HG03196 (cell line): ENCODE measurements around the gene ZSCAN5A.
"Not testable (repeated sequence)": the region's sequence is repeated elsewhere in the genome, so short reads cannot be mapped to it uniquely, and the experiment has no call there.

Experiments used
- ATAC-seq: cut with Tn5 transposase; IDR thresholded peaks from one replicate; pipeline ENCODE4 v1.9.1; 2021; ENCODE audit not compliant: unreplicated experiment

ZSCAN5A gene

DNA sequence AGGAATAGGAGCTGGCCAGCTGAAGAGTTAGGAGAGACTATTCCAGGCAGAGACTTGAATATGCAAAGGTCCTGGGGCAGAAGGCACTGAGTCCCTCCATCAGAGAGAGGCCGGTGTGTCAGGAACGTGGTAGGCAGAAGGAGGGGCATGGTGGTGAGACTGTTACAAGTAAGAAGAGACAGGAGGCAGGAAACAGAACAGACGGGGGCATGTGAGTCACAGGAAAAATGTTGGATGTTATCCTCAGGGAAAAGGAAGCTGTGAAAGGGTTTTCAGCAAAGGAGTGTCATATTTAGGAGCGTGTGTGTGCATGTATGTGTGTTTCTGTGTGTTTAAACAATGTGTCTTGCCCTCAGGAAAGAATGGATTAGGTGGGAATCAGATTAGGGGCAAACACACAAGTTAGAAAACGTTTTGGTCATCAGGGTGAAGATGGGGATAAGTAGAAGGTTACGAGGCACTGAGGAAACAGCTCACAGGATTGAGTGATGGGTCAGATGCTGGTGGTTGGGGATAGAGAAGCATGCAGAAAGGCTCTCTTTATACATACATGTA, 41.0 kb downstream of the ZSCAN5A start:
- ATAC-seq = no peak

DNA sequence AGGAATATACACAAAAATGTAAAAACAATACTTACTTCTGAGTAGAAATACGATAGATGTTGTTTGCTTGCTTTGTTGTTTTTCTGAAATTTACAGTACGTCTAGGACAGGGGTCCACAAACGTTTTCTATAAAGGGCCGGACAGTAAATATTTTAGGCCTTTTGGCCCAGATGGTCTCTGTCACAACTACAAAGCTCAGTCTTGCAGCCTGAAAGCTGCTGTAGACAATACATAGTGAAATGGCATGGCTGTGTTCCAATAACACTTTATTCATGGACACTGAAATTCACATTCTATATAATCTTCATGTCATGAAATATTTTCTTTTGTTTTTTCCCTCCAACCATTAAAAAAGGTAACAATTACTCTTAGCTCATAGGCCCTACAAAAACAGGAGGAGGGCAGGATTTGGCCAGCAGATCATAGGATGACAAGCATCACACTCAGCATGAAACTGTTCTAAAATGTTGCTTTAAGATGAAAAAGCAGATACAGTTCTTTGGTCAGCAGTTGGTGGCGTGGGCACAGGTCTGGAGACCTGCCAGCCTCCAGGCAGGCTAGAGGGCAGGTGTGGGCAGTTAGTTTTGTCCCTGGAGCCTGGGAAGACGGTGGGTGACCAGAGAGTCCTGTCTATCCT, 42.4 kb downstream of the ZSCAN5A start, which contains the start of gene EDDM13:
EDDM13 (plus strand) TSS at position 588 of the 638 bp plus-strand sequence. CDS start 87 bp downstream, outside the sequence.
- ATAC-seq = no peak

DNA sequence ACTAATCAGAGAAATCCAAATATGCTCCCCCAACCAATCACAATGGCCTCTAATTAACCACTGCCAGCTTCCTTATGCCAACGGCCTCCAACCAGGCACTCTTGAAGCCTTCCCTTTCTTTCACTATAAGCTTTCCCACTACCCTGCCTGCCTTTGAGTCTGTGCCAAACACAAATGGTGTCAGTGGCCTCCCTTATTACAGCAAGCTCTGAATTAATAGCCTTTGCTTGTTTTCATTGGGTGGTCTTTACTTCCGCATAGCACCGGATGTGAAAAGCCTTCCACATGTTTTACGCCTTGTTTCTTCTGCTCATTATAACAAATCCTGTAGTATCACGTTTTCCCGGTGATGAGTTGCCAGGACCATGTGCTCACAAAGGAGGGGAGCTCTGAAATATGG, 43.5 kb downstream of the ZSCAN5A start:
- ATAC-seq = no peak

DNA sequence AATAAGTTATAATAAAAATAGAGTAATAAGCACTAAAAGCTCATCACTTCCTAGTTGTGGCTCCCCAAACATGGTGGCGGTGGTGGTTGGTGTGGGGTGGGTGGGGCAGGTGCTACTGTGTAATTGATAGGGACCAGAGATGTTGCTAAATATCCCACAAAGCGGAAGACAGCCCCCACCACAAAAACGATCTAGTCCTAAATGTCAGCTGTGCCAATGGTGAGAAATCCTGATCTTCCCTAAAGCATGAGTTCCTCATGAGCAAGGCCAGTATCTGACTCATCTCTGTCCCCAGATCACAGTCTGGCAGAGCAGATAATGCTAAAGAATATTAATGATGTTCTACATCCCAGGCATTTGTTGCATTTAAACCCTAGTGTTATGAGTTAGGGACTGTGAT, 44.0 kb downstream of the ZSCAN5A start:
- no peak for ATAC-seq

DNA sequence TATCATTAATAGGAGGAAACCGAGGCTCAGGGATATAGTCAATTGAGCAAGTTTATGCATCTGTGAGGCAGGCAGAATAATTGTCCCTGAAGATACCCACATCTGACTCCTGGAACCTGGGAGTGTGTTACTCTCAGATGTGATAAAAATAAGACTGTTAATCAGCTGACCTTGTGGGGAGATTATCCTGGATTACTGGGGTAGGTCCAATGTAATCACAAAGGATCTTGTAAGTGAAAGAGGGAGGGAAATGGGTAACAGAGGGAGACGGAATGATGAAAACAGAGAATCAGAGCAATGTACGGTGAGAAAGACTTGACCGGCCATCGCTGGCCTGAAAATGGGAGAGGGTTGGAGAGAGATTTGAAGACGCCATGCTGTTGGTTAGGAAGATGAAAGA, 45.3 kb downstream of the ZSCAN5A start:
- ATAC-seq = no peak

DNA sequence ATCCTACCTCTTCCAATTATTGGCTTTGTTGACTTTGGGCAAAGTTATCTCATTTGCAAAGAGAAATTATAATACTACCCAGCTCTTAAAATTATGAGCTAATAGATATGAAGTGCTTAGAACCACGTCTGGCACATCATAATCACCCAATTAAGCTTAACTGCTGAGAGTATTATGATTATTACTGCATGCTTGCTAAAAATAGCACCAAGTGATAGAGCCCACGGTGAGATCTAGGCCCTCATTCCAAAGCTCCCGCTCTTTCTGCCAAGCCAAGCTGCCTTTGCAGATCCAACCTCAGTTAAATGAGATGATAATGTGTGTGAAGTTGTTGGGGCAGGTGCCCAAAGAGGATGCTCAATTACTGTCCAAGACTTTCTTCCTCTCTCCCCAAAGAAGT, 48.6 kb downstream of the ZSCAN5A start:
- no peak for ATAC-seq

DNA sequence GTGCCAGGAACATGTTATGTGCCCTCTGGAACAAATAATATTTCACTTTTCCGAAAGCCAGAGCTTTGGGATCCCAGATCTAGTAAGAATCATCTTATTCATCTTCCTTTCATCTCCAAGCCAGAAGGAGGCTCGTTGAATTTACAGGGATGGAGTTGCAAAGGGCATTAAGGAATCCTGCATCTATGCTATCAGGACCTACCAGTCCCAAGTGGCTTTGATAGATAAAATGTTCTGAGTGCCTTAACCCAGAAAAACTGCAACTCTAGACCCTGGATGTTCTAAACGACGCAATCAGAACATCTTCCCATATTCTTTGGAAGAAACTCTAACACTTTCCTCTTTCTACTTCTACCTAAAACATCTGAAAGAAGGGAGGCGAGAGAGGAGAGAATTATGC, 51.3 kb downstream of the ZSCAN5A start:
- no peak for ATAC-seq

DNA sequence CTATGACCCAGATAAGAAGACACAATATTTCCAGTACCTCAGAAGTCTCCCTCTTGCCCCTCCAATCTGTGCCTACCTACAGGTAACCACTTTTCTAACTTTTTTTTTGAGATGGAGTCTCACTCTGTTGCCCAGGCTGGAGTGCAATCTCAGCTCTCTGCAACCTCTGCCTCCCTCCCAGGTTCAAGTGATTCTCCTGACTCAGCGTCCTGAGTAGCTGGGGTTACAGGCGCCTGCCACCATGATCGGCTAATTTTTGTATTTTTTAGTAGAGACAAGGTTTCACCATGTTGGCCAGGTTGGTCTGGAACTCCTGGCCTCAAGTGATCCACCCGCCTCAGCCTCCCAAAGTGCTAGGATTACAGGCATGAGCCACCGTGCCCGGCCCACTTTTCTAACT, 52.7 kb downstream of the ZSCAN5A start:
- not testable (repeated sequence) for ATAC-seq

DNA sequence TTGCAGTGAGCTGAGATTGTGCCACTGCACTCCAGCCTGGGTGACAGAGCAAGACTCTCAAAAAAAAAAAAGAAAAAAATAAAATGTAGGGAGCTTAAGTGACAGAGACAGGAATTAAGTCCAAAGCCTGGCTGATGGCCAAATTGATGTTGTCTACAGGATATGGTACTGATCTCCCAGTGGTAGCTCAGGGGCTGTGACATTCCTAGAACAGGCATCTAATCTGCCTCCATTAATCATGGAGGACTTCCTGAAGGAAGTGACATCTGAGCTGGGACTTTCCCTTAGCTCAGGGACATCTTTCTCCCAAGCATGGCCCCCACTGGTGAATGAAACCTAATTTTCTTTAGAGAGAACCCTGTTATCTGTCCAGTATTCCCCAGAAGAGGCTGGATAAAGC, 53.5 kb downstream of the ZSCAN5A start:
- ATAC-seq = no peak

DNA sequence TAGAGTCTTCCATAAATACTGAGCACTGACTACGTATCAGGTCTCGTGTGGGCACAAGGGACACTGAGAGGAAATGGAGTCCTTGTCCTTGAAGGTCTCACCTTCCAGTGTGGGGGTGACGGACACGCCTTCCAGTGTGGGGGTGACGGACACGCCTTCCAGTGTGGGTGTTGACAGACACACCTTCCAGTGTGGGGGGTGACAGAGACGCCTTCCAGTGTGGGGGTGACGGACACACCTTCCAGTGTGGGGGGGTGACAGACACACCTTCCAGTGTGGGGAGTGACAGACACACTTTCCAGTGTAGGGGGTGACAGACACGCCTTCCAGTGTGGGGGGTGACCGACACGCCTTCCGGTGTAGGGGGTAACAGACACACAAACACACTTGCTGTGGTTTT, 56.4 kb downstream of the ZSCAN5A start:
- ATAC-seq = no peak

DNA sequence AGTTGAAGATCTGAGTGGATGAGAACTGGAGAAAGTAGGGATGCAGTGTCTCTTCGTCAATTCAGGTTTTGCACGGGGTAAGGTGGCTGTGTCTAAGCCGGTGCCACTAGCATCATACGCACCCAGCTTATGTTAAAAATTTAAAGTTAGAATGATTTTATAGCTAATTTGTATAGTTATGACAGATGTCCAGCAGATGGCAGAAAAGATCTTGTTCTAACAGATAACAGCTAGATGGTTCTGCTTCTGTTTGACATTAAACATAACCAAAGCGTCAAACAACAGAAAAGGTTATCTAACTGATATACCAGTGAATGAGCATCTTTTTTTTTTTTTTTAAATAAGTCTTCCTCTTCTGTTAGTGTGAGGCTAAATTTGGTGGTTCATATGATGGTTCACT, 60.9 kb downstream of the ZSCAN5A start:
- no peak for ATAC-seq

DNA sequence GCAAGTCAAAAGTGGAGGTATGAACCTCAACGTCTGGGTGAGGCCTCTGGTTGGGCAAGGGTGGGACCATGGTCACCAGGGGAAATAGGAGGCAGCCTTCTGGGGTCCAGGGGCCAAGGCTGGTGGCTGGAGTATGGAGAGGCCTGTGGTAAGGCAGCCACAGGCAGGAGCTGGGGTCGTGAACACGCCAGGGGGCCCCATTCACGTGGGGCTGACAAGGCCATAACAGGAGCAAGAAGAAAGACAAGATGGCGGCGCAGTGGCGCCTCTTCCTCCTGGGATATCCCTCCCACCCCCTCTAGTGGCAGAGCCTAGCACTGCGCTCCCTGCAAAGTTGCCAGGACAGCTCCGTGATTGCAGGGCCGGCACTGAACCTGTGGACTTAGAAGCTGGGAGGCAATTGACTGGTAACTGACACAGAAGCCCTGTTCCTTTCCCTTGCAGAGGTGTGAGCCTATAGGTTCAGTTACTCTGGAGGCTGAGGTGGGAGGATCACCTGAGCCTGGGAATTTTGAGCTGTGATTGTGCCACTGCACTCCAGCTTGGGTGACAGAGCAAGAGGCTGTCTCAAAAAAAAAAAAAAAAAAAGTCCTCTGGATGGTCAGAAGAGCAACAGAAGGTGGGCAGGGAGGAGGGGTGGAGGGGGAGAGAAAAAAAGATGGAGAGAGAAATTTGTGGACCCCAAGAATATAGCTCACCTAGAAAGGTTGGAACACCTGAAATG, 61.8 kb downstream of the ZSCAN5A start:
- no peak for ATAC-seq

DNA sequence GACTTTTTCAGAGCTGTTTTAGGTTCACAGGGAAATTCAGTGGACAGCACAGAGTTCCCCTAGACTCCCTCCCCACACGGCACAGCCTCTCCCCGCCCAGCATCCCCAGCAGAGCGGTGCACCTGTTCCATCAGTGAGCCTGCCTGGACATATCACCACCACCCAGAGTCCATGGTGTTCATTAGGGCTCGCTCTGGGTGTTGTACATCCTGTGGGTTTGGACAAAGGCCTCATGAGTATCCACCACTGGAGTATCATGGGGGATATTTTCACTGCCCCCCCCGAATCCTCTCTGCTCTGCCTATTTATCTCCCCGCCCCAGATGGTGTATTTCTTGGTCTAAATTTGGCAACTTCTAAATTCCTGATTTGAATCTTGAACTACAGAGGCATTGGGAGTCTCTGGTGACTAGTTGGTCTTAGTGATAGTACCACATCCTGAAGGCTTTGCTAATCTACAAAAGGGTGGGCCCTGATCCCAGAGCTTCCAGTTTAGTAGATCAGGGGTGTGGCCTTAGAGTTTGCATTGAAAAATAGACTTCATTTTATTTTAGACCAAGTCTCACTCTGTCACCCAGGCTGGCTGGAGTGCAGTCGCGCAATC, 65.8 kb downstream of the ZSCAN5A start:
- ATAC-seq = not testable (repeated sequence)

DNA sequence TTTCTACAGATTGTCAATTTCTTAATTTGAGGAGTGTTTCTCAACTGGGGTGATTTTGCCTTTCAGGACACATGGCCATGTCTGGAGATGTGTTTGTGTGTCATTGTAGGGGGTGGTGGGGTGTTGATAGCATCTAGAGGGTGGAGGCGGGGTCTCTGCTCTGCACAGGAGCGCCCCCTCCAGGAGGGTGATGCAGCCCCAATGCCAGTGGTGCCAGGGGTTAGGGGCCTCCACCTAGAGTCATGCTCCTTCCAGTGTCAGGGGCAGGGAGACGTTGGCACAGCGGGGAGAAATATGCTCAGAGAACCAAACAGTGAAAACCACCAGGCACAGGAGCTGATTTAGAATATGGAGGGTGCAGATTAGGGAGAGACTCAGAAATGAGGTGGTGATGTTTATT, 68.9 kb downstream of the ZSCAN5A start:
- not testable (repeated sequence) for ATAC-seq

DNA sequence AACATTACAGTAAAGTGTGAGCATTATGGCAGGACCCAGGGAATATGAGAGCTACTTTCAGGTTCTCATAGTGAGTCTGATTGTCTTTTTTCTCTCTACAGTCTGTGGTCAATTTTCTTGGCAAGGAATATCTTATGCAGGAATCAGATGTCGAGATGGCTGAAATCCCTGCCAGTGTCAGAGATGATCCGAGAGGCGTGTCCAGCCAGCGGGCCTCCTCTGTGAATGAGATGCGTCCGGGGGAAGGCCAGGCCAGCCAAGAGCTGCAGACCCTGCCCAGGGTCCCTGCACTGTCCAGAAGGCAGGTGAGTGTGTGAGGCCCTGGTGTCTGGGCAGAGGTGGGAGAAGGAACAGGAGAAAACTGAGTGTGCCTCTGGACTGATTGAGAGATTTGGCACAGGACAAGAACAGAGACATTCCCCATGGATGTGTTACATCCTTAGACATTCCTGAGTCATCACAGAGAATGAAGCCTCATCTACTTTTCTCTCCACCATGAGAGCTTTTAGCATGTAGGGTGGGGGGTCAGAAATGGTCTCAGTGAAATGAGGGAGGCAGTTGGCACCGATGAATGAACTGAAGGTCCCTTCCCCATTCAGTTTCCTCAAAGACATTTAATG, 69.4 kb downstream of the ZSCAN5A start:
- ATAC-seq = no peak

DNA sequence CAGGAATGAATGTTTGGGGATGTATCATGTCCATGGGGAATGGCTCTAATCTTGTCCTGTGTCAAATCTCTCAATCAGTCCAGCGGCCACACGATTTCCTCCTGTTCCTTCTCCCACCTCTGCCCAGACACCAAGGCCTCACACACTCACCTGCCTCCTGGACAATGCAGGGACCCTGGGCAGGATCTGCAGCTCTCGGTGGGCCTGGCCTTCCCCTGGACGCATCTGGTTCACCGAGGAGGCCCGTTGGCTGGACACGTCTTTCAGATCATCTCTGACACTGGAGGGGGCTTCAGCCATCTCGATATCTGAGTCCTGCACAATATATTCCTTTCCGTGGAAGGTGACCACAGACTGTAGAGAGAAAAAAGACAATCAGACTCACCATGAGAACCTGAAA, 91.2 kb downstream of the ZSCAN5A start:
- ATAC-seq = no peak

DNA sequence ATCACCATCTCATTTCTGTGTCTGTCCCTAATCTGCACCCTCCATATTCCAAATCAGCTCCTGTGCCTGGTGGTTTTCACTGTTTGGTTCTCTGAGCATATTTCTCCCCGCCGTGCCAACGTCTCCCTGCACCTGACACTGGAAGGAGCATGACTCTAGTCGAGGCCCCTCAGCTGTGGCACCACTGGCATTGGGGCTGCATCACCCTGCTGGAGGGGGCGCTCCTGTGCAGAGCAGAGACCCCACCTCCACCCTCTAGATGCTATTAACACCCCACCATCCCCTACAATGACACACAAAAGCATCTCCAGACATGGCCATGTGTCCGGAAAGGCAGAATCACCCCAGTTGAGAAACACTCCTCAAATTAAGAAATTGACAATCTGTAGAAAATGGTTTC, 91.7 kb downstream of the ZSCAN5A start:
- ATAC-seq = no peak

DNA sequence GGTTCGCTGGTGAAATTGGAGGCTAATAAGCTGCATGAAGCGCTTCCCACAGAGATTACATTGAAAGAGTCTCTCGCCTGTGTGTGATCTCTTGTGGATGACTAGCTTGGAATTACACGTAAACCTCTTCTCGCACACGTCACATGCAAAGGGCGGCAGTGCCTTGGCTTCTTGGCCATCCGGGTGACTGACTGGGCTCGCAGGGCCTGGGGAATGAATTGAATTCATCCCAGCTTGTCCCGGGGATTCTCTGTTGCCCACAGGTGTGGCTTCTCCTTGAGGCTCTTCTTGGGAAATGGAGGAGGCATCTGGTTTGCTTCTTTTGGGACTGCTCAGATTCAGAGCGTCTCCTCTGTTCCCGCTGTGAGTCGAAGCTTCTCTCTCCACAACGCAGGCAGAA, 92.8 kb downstream of the ZSCAN5A start:
- ATAC-seq = no peak

DNA sequence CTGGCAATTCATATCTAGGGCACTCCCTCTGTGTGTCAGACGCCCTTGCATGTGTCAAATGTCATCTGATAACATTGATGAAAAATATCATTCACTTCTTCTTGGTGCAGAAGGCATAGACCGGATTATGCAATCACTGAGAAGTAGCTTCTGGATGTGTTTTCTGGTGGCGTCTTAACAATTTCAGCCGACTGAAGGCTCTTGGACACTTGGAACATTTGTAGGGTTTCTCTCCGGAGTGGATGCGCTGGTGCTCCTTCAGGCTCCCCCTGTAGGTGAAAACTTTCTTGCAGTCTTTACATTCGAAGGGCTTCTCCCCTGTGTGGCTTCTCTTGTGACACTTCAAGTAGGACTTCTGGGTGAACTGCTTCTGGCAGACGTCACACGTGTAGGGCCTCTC, 93.2 kb downstream of the ZSCAN5A start:
- not testable (repeated sequence) for ATAC-seq

DNA sequence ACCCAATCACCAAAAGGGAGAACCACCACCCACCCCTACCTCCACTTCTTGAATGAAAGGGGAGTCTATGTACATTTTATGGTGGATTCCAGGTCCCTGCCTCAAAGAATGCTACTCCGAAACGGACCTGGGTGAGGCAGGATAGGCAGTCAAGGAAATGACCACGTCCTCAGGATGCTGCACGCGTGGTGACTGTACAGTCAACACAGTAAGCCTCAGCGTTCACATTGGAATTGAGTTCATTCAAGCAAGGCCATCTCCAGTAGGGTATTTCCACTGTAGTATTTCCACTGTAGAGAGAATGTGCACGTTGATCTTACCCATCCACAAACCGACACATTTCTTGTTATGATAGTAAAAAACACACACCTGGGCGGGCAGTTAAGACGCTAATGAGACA, 95.7 kb downstream of the ZSCAN5A start:
- no peak for ATAC-seq
